Natural killer cell (primary cell): ENCODE data around the gene SLC4A1AP. TPM values are rescaled to one million over a fixed set of nuclear protein-coding genes. Genes with fewer than 3 reads are reported as not detected.

Experiments used
- ATAC-seq, 3 donors: fragments of 150-1000 bp in 2 of 3; fragments of 200-7000 bp in 1 of 3; cut with Tn5 transposase; 1 replicate in 1 of 3; 2 replicates in 2 of 3; pipeline ENCODE4 v1.10.0; 2021; ENCODE audit warnings: mild to moderate bottlenecking in 2 of 3, moderate library complexity in 2 of 3
- DNase-seq, 2 donors: peaks; one replicate each; pipeline versions ENCODE4 v3.0.0 to v3.0.0-alpha.2; 2013 to 2021; ENCODE audit warnings: mixed read lengths in 1 of 2
- H3K27ac ChIP-seq: one replicate; pipeline ENCODE4 v1.5.1; 2013; ENCODE audit warnings: mild to moderate bottlenecking, low read length
- H3K27me3 ChIP-seq: one replicate; pipeline ENCODE4 v1.6.1; 2013; ENCODE audit warnings: low read length; ENCODE audit not compliant: control insufficient read depth, insufficient read depth
- H3K36me3 ChIP-seq: one replicate; pipeline ENCODE4 v1.6.1; 2013; ENCODE audit warnings: low read length; ENCODE audit not compliant: control insufficient read depth, insufficient read depth
- H3K4me1 ChIP-seq: one replicate; pipeline ENCODE4 v1.6.1; 2013; ENCODE audit warnings: low read length; ENCODE audit not compliant: control insufficient read depth, insufficient read depth
- H3K4me3 ChIP-seq: one replicate; pipeline ENCODE4 v1.5.1; 2013; ENCODE audit warnings: low read length
- H3K9me3 ChIP-seq: one replicate; pipeline ENCODE4 v1.6.1; 2013; ENCODE audit warnings: low read length; ENCODE audit not compliant: control insufficient read depth, insufficient read depth
- H3K27ac Mint-ChIP-seq, 2 donors: one replicate each; pipeline ENCODE4 v1.8.0; 2022; ENCODE audit warnings: mild to moderate bottlenecking in 2 of 2, mixed read lengths in 2 of 2, moderate library complexity in 1 of 2
- H3K27me3 Mint-ChIP-seq, 2 donors: one replicate each; pipeline ENCODE4 v1.8.0; 2022; ENCODE audit warnings: low read depth in 2 of 2, mixed read lengths in 2 of 2
- H3K36me3 Mint-ChIP-seq: one replicate; pipeline ENCODE4 v1.8.0; 2022; ENCODE audit warnings: mixed read lengths
- H3K4me1 Mint-ChIP-seq, 2 donors: one replicate each; pipeline ENCODE4 v1.8.0; 2022; ENCODE audit warnings: mixed read lengths in 2 of 2
- H3K4me3 Mint-ChIP-seq: one replicate; pipeline ENCODE4 v1.8.0; 2022; ENCODE audit warnings: mild to moderate bottlenecking, moderate library complexity, mixed read lengths
- H3K9me3 Mint-ChIP-seq, 2 donors: one replicate each; pipeline ENCODE4 v1.8.0; 2022; ENCODE audit warnings: mixed read lengths in 2 of 2
- CTCF ChIP-seq: fragments of 200-600 bp; IDR thresholded peaks from one replicate; pipeline ENCODE4 v1.8.0; 2022; ENCODE audit warnings: antibody characterized with exemption
- WGBS: methylation state at CpG from one replicate; pipeline ENCODE4 v1.1.7; 2013; ENCODE audit warnings: missing lambda C conversion rate; ENCODE audit not compliant: insufficient coverage; 5-methylcytosine and 5-hydroxymethylcytosine counted together
- intact Hi-C: fragments of 100-400 bp; cut with micrococcal nuclease; formaldehyde crosslinking; loops from one replicate; pipeline ENCODE4 v1.14.2; 2022
- total RNA-seq, 4 donors: library from RNA; stranded (reverse); fragments of 120-200 nt in 1 of 4; gene quantifications; one replicate each; pipeline versions ENCODE4 v1.2.3 to v1.2.4, GENCODE V29; 2013 to 2022

Gene SLC4A1AP
- total RNA-seq, 3 donors from 2014 or later (not counting 1 experiment from before 2014, with no cell fraction given) = 22.0 to 26.0 (median 24.8) TPM

DNA sequence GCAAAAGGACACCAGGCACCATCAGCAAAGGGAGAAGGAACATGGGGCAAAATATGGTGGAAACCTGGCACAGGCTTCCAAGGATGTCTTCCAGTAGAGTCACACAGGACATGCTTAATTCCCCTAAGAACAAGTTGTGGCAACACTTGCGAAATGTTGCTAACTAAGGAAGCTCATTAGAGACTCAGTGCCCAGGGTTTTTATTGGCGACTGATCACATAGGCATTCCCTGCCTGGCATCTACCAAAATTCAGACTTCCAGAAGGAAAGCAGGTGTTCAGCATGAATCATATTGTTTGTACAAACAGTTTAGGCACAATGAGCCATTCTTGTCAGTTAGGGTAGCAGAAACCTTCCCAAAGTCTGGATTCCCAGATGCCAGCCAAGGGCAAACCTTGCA, 25.7 kb downstream of the SLC4A1AP start:
- TF ChIP-seq CTCF = no peak
- Histone ChIP-seq H3K4me1 (peaks cover 19% of the 10 kb centered on the region), H3K27ac (no peak overlapping the region), H3K27me3 (no peaks in the 10 kb centered on the region), H3K9me3 (no peaks in the 10 kb centered on the region), H3K4me3 (no peak overlapping the region), H3K36me3 (peaks cover 32% of the 10 kb centered on the region)
- Mint-ChIP-seq H3K36me3 (no peaks in the 10 kb centered on the region), H3K4me3 (no peak overlapping the region), H3K4me1 (peaks cover 12 to 19% of the 10 kb centered on the region in 2 donors), H3K9me3 (no peaks in the 10 kb centered on the region), H3K27me3 (no peaks in the 10 kb centered on the region), H3K27ac (no peak overlapping the region)
- 98% methylated on average over 2 of the region's 2 CpGs for WGBS
- DNase-seq = no peak
- intact Hi-C loops = no loop called here
- ATAC-seq = no peak

DNA sequence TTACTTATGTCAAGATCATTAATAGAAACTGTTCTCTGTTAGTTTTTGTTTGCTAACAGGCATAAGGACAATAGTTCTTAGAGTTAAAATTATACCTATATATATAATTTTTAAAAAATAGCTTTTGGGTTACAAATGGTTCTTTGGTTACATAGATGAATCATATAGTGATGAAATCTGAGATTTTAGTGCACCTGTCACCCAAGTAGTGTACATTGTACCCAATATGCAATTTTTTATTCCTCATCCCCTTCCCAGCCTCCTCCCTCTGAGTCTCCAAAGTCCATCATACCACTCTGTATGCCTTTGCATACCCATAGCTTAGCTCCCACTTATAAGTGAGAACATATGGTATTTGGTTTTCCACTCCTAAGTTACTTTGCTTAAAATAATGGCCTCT, 26.4 kb downstream of the SLC4A1AP start:
- Histone ChIP-seq H3K36me3 (peaks cover 34% of the 10 kb centered on the region), H3K27me3 (no peaks in the 10 kb centered on the region), H3K9me3 (no peaks in the 10 kb centered on the region), H3K27ac (no peak overlapping the region), H3K4me1 (peaks cover 16% of the 10 kb centered on the region), H3K4me3 (no peak overlapping the region)
- DNase-seq = no peak
- intact Hi-C loops = no loop called here
- no peak for TF ChIP-seq CTCF
- H3K27me3 Mint-ChIP-seq = no peaks in the 10 kb centered on the region
- peaks cover 6 to 13% of the 10 kb centered on the region in 2 donors for H3K4me1 Mint-ChIP-seq
- H3K4me3 Mint-ChIP-seq = no peak overlapping the region
- no peak for ATAC-seq
- H3K36me3 Mint-ChIP-seq = no peaks in the 10 kb centered on the region
- H3K9me3 Mint-ChIP-seq = no peaks in the 10 kb centered on the region
- no peak overlapping the region for H3K27ac Mint-ChIP-seq

GRCh38 chr2:27697660-27698059, 34.0 kb downstream of the SLC4A1AP start:
- Histone ChIP-seq H3K27ac (no peak overlapping the region), H3K4me1 (no peaks in the 10 kb centered on the region), H3K36me3 (peaks cover 32% of the 10 kb centered on the region), H3K4me3 (no peak overlapping the region), H3K9me3 (no peaks in the 10 kb centered on the region), H3K27me3 (no peaks in the 10 kb centered on the region)
- intact Hi-C loops = no loop called here
- no peaks in the 10 kb centered on the region for H3K4me1 Mint-ChIP-seq
- 100% methylated on average over 1 of the region's 1 CpG for WGBS
- no peak overlapping the region for H3K27ac Mint-ChIP-seq
- H3K4me3 Mint-ChIP-seq = no peak overlapping the region
- H3K36me3 Mint-ChIP-seq = no peaks in the 10 kb centered on the region
- ATAC-seq (no peak), DNase-seq (no peak)
- no peaks in the 10 kb centered on the region for H3K27me3 Mint-ChIP-seq
- TF ChIP-seq CTCF = no peak
- H3K9me3 Mint-ChIP-seq = no peaks in the 10 kb centered on the region

DNA sequence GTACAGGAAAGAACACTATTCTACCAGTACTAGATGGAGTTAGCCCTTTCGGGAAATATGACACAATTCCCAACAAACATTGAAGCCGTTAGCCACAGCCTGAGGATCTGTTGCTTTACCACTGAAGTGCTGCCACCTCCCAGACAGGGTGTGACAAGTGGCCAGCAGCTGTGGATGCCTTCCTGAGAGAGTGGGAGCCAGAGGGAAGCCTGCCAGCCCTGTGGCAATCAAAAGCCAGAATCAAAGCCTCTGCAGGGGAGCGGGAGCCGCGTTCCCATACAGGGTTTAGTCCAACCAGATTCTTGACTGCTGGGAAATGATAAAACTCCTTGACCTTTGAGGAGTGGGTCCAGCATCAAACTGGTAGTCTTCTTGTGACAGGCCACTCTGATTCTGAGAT, 38.0 kb downstream of the SLC4A1AP start:
- no peaks in the 10 kb centered on the region for H3K9me3 Mint-ChIP-seq
- no peaks in the 10 kb centered on the region for H3K27me3 Mint-ChIP-seq
- H3K36me3 Mint-ChIP-seq = no peaks in the 10 kb centered on the region
- H3K4me3 Mint-ChIP-seq = no peak overlapping the region
- WGBS = 88% methylated on average over 5 of the region's 5 CpGs
- no peak overlapping the region for H3K27ac ChIP-seq
- no peaks in the 10 kb centered on the region for H3K27me3 ChIP-seq
- intact Hi-C loops = no loop called here
- no peaks in the 10 kb centered on the region for H3K9me3 ChIP-seq
- H3K4me1 ChIP-seq = peaks cover 6% of the 10 kb centered on the region
- H3K4me1 Mint-ChIP-seq = peaks cover 0 to 9% of the 10 kb centered on the region in 2 donors
- H3K4me3 ChIP-seq = no peak overlapping the region
- peaks cover 4% of the 10 kb centered on the region for H3K36me3 ChIP-seq
- no peak for DNase-seq
- H3K27ac Mint-ChIP-seq = no peak overlapping the region
- ATAC-seq = no peak
- no peak for TF ChIP-seq CTCF
